Lung (tissue), 12 donors: ENCODE data around the gene ZSCAN2. TPM values are rescaled to one million over a fixed set of nuclear protein-coding genes. Genes with fewer than 3 reads are reported as not detected.

Experiments used
- ATAC-seq: fragments of 200-7000 bp; cut with Tn5 transposase; one replicate; pipeline ENCODE4 v1.9.1; 2020; ENCODE audit warnings: moderate number of reproducible peaks; ENCODE audit not compliant: insufficient read depth, low FRiP score
- DNase-seq, 3 donors: peaks; one replicate each; pipeline ENCODE4 v3.0.0-alpha.2; 2013 to 2017
- H3K27ac ChIP-seq, 2 donors: one replicate each; pipeline ENCODE4 v1.5.1; 2013; ENCODE audit warnings: mild to moderate bottlenecking in 2 of 2, moderate library complexity in 2 of 2, control low read depth in 1 of 2, inconsistent platforms in 1 of 2, low read depth in 1 of 2, low read length in 1 of 2
- H3K27me3 ChIP-seq, 3 donors: one replicate each; pipeline ENCODE4 v1.5.1; 2013; ENCODE audit warnings: low read length in 2 of 3; ENCODE audit not compliant: control insufficient read depth in 3 of 3, insufficient read depth in 3 of 3
- H3K36me3 ChIP-seq, 4 donors: one replicate each; pipeline ENCODE4 v1.5.1; 2013; ENCODE audit warnings: low read length in 4 of 4, mild to moderate bottlenecking in 1 of 4, moderate library complexity in 1 of 4; ENCODE audit not compliant: control insufficient read depth in 4 of 4, insufficient read depth in 4 of 4
- H3K4me1 ChIP-seq, 5 donors: one replicate each; pipeline ENCODE4 v1.5.1; 2013; ENCODE audit warnings: low read length in 5 of 5, mild to moderate bottlenecking in 2 of 5, moderate library complexity in 1 of 5; ENCODE audit not compliant: control insufficient read depth in 5 of 5, insufficient read depth in 5 of 5
- H3K4me3 ChIP-seq: one replicate; pipeline ENCODE4 v1.5.1; 2013; ENCODE audit warnings: mild to moderate bottlenecking, control low read depth, moderate library complexity
- H3K9ac ChIP-seq, 2 donors: one replicate each; pipeline ENCODE4 v1.5.1; 2013; ENCODE audit warnings: low read length in 2 of 2, control low read depth in 1 of 2; ENCODE audit not compliant: insufficient read depth in 1 of 2
- H3K9me3 ChIP-seq, 4 donors: one replicate each; pipeline ENCODE4 v1.5.1; 2013; ENCODE audit warnings: low read length in 3 of 4, mild to moderate bottlenecking in 1 of 4, moderate library complexity in 1 of 4; ENCODE audit not compliant: control insufficient read depth in 4 of 4, insufficient read depth in 3 of 4
- CTCF ChIP-seq: IDR thresholded peaks from 2 replicates; pipeline ENCODE4 v1.5.1; 2012; ENCODE audit warnings: mild to moderate bottlenecking; ENCODE audit errors: control extremely low read depth, extremely low read depth
- WGBS, 2 donors: extraction: QIAGEN DNeasy Blood & Tissue Kit; methylation state at CpG; one replicate each; pipeline ENCODE4 v1.1.7; 2013; 5-methylcytosine and 5-hydroxymethylcytosine counted together
- polyA plus RNA-seq, 2 donors: library from polyadenylated mRNA; stranded (reverse); fragments of 200-250 nt; gene quantifications; one replicate each; pipeline ENCODE4 v1.2.1, GENCODE V29; 2013
- total RNA-seq, 2 donors: library from RNA; depleted of rRNA in 1 of 2; stranded (reverse); fragments of >200 nt in 1 of 2; gene quantifications; one replicate each; pipeline ENCODE4 v1.2.1, GENCODE V29; 2014 to 2021
- donor health status: control.
- donor health status: control.
- donor health status: Bipolar disorder and iron deficiency.
- donor health status: healthy.
- donor health status: DM: yes; HTN: yes; CAD: no.

ZSCAN2 gene
- total and polyA plus RNA-seq, 4 donors, result 2.5 to 12.8 (median 4.3) TPM

GRCh38 chr15:84604826-84605553 lies 4.2 kb downstream of the ZSCAN2 start:
- 83 to 86% methylated on average over 19 of the region's 19 CpGs for WGBS, 2 donors
- peaks cover 0 to 3% (median 0%) of the 10 kb centered on the region in 5 donors for H3K4me1 ChIP-seq
- TF ChIP-seq CTCF, result no peak
- no peaks in the 10 kb centered on the region for H3K9me3 ChIP-seq
- DNase-seq (no peak), ATAC-seq (no peak)
- H3K36me3 ChIP-seq, result peaks cover 3 to 28% (median 17%) of the 10 kb centered on the region in 4 donors
- H3K4me3 ChIP-seq, result no peak overlapping the region
- no peak overlapping the region for H3K27ac ChIP-seq
- H3K27me3 ChIP-seq, result no peaks in the 10 kb centered on the region
- no peak overlapping the region for H3K9ac ChIP-seq

- WGBS, 2 donors, result 63 to 65% methylated on average over 2 of the region's 2 CpGs
- H3K4me3 ChIP-seq, result no peak overlapping the region
- ATAC-seq (no peak), DNase-seq (no peak)
- H3K9me3 ChIP-seq, result no peaks in the 10 kb centered on the region
- H3K27ac ChIP-seq, result no peak overlapping the region
- TF ChIP-seq CTCF, result no peak
- H3K9ac ChIP-seq, result no peak overlapping the region
- peaks cover 3 to 28% (median 17%) of the 10 kb centered on the region in 4 donors for H3K36me3 ChIP-seq
- no peaks in the 10 kb centered on the region for H3K27me3 ChIP-seq
- peaks cover 0 to 3% (median 0%) of the 10 kb centered on the region in 5 donors for H3K4me1 ChIP-seq
These were observed 4.7 kb downstream of the ZSCAN2 start for GRCh38 chr15:84605554-84605882.

- Histone ChIP-seq H3K27ac (no peak overlapping the region), H3K4me3 (no peak overlapping the region), H3K9me3 (no peaks in the 10 kb centered on the region), H3K27me3 (no peaks in the 10 kb centered on the region), H3K4me1 (peaks cover 0 to 3% (median 0%) of the 10 kb centered on the region in 5 donors), H3K9ac (no peak overlapping the region), H3K36me3 (peaks cover 3 to 24% (median 17%) of the 10 kb centered on the region in 4 donors)
- no peak for DNase-seq
- no peak for ATAC-seq
- TF ChIP-seq CTCF, result no peak
- 84 to 90% methylated on average over 8 of the region's 8 CpGs for WGBS, 2 donors
These were observed 5.9 kb downstream of the ZSCAN2 start for GRCh38 chr15:84606653-84607120.
